GM12892 (cell line): Measurements from ENCODE around the gene KRTAP4-8.

Experiments used
- POLR2A ChIP-seq: IDR thresholded peaks from 2 replicates; pipeline ENCODE4 v1.6.1; 2011; ENCODE audit warnings: low read depth, low read length, control low read depth
- POLR2AphosphoS5 ChIP-seq: IDR thresholded peaks from 2 replicates; pipeline ENCODE4 v1.6.1; 2011; ENCODE audit warnings: low read depth, low read length, control low read depth

DNA sequence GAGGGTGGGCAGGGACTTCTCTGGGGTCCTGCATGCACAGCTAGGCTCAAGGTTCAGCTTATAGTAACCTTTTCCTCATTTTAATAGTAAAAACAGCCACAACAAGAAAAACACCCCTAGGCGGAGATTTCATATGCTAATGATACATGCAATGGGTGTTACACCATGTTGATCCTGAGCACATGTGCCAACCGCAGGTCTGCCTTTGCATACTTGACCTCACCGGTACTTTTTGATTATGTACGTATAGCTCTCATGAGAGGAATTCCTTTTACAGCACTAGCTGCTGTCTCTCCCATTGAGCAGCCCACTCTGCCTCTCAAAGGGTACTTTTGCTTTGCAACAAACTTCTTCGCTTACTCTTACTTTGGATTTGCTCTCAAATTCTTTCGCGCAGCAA is 1.9 kb downstream of the KRTAP4-8 start:
- no peak for TF ChIP-seq POLR2A
- TF ChIP-seq POLR2AphosphoS5 = no peak
